SU-DHL-6 (cell line): Measurements from ENCODE around the gene TUNAR.

ENCODE experiments used
- CTCF ChIP-seq: fragments of 200-600 bp; sonication (generic); IDR thresholded peaks from one replicate; pipeline ENCODE4 v1.5.1; 2017; ENCODE audit warnings: antibody characterized with exemption, mild to moderate bottlenecking, low read length, moderate library complexity; ENCODE audit not compliant: insufficient read depth, poor library complexity, severe bottlenecking
- EZH2phosphoT487 ChIP-seq: fragments of 200-600 bp; sonication (generic), shearing (Covaris generic); conservative IDR thresholded peaks from 2 replicates; pipeline ENCODE4 v1.6.1; 2018; ENCODE audit warnings: mild to moderate bottlenecking, antibody characterized with exemption, low read length, moderate library complexity, mixed read lengths

GRCh38 chr14:95935228-95935822 lies 58.7 kb downstream of the TUNAR start:
- TF ChIP-seq CTCF (no peak), EZH2phosphoT487 (no peak)
